Dermis lymphatic vessel endothelial cell (primary cell): ENCODE measurements around the gene GDE1. TPM values are rescaled to one million over a fixed set of nuclear protein-coding genes. Genes with fewer than 3 reads are reported as not detected.

Experiments
- total RNA-seq: library from RNA; depleted of rRNA; stranded (reverse); fragments of >200 nt; gene quantifications from 2 replicates; pipeline ENCODE4 v1.2.1, GENCODE V29; 2014

GDE1 gene
- total RNA-seq, result 23.9 and 25.2 TPM in 2 replicates

GRCh38 chr16:19521471-19522396, at the start of gene GDE1:
Gene GDE1 (minus strand): TSS chr16:19522098. CDS start chr16:19521964, 134 bp downstream.

GRCh38 chr16:19555186-19555937, 33.5 kb upstream of the GDE1 start, which contains the start of gene VPS35L:
Gene VPS35L (plus strand): TSS chr16:19555703. CDS start chr16:19555730, 27 bp downstream.

GRCh38 chr16:19523559-19524355, 1.9 kb upstream of the GDE1 start, which contains the start of gene CCP110:
Gene CCP110 (plus strand): TSS chr16:19523942. CDS start chr16:19527882, 3,940 bp downstream.

Other genes starting within 250 kb of the GDE1 start
- under 0.01 TPM in 1 of 2 replicates, not detected in the other for gene CLEC19A, start 236.4 kb downstream of the GDE1 start, total RNA-seq
- gene TMC5, start 104.2 kb downstream of the GDE1 start, total RNA-seq, result not detected in 2 replicates
- gene CCP110, start 1.8 kb upstream of the GDE1 start, total RNA-seq, result 6.7 and 10.3 TPM in 2 replicates
- 37.9 and 44.6 TPM in 2 replicates for gene VPS35L, start 33.6 kb upstream of the GDE1 start, total RNA-seq
- gene KNOP1, start 196.1 kb upstream of the GDE1 start, total RNA-seq, result 8.9 and 9.7 TPM in 2 replicates
- 8.9 and 9.2 TPM in 2 replicates for gene IQCK, start 196.2 kb upstream of the GDE1 start, total RNA-seq